Fibroblast of mammary gland (primary cell): ENCODE results near the gene KCNK4.
"Not testable (repeated sequence)": the region's sequence is repeated elsewhere in the genome, so short reads cannot be mapped to it uniquely, and the experiment has no call there.

Source experiments
- DNase-seq: peaks from one replicate; pipeline ENCODE4 v3.0.0-alpha.2; 2010; ENCODE audit warnings: low read depth
- H3K4me3 ChIP-seq: 2 replicates; pipeline ENCODE4 v1.5.1; 2011; ENCODE audit warnings: low read depth, mild to moderate bottlenecking, low read length, moderate library complexity; ENCODE audit not compliant: control insufficient read depth
- TF ChIP-seq, protein P1 (sequence below): conservative IDR thresholded peaks from 2 replicates; pipeline ENCODE4 v1.5.1; 2011; ENCODE audit warnings: low read depth, low read length, inconsistent platforms; ENCODE audit not compliant: control insufficient read depth, insufficient read depth

Gene KCNK4

DNA sequence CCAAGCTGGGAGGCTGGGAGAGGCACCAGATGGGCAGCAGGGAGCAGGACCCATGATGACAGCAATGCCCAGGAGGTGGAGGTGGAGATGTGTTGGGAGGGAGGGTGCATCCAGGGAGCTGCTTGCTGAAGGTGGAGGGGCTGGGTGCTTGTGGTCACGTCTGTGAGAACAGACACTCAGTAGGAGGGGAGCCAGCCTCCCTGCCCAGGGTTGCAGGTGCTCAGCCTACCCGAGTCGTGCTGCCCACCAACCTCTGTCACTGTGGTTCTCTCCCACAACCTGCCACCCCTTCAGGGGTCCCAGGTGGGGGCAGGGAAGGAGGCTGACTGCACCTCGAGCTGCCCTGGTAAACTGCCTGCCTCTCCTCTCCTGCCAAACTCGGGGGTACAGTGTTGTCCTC is 32.3 kb downstream of the KCNK4 start:
- TF ChIP-seq, protein P1, sequence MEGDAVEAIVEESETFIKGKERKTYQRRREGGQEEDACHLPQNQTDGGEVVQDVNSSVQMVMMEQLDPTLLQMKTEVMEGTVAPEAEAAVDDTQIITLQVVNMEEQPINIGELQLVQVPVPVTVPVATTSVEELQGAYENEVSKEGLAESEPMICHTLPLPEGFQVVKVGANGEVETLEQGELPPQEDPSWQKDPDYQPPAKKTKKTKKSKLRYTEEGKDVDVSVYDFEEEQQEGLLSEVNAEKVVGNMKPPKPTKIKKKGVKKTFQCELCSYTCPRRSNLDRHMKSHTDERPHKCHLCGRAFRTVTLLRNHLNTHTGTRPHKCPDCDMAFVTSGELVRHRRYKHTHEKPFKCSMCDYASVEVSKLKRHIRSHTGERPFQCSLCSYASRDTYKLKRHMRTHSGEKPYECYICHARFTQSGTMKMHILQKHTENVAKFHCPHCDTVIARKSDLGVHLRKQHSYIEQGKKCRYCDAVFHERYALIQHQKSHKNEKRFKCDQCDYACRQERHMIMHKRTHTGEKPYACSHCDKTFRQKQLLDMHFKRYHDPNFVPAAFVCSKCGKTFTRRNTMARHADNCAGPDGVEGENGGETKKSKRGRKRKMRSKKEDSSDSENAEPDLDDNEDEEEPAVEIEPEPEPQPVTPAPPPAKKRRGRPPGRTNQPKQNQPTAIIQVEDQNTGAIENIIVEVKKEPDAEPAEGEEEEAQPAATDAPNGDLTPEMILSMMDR, result no peak
- DNase-seq, result no peak
- H3K4me3 ChIP-seq, result no peak overlapping the region

DNA sequence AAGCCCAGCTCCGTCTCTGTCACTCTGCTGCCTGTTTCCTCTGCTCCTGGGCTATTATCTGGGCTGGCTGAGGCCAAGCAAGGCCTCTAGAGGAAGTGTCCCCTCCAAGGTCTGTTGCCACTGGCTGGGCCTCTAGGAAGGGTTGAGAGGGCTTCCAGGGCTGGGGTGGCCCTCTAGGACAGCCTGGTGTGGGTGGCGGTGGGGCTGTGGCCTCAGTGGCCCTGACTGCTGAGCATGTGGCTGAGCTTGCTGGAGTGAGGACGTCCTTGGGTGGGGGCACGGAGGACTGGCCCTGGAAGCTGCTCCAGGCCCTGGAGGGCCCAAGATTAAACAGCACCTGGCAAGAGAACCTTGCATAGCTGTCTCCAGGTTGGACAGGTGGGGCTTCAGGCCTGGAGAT is 32.9 kb downstream of the KCNK4 start:
- not testable (repeated sequence) for H3K4me3 ChIP-seq, DNase-seq

DNA sequence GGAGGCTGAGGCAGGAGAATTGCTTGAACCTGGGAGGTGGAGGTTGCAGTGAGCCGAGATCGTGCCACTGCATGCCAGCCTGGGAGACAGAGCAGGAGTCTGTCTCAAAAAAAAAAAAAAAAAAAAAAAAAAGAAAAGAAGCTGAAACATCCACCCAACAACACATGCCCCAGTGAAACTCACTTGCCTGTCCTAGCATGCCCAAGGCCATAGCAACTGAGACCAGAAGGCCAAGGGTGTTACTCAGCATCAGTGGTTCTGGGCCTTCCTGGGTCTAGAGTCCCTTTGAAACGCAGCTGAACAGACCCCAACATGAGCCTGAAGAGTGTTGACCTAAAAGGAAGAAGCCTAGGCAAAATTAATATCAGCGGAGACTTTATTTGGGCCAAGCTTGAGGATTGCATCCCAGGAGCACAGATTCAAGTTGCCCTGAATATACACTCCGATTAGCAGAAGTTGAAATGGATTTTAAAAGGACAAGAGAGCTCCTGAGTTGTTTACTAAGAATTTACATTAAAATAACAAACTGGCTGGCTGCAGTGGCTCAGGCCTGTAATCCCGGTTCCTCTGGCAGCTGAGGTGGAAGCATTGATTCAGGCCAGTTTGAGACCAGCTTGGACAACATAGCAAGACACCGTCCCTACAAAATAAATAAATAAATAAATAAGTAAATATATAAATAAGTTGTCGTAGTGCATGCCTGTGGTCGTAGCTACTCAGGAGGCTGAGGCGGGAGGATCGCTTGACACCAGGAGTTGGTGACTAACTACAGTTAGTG is 33.8 kb downstream of the KCNK4 start:
- no peak overlapping the region for H3K4me3 ChIP-seq
- no peak for DNase-seq
- TF ChIP-seq, protein P1, result no peak

DNA sequence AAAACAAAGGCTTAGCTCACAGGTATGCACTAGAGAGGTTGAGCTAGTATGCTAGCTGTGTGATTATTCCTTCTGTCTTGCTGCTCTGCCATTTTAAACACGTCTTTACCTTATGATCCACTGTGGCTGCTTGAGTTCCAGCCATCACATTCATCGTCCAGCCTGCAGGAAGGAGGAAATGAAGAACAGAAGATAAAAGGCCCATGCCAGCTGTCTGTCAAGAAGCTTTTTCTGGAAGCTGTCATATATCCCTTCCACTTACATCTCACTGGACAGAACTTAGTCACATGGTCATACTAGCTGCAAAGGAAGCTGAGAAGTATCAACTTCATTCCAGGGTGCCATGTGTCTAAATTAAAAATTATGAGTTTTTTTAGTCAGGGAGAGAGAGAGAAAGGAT is 36.3 kb downstream of the KCNK4 start:
- DNase-seq, result no peak
- TF ChIP-seq, protein P1, result no peak

DNA sequence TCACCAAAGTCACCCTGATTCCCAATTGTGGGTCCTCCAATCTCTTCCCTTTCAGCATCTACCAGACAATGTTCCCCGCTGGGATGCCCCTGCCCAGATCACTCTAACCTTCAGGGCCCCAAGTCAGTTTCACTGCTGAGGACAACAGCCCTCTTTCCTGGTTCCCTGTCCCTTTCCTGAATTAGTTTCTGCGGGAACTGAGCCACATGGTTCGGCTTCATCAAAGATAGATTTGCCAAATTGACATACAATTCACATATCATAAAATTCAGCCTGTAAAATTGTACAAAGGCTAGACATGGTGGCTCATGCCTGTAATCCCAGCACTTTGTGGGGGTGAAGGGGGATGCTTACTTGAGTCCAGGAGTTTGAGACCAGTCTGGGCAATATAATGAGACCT is 36.9 kb downstream of the KCNK4 start:
- no peak overlapping the region for H3K4me3 ChIP-seq
- DNase-seq, result no peak
- TF ChIP-seq, protein P1, result no peak

More for the DNA sequence above, 36.3 kb downstream of the KCNK4 start:
- no peak overlapping the region for H3K4me3 ChIP-seq

DNA sequence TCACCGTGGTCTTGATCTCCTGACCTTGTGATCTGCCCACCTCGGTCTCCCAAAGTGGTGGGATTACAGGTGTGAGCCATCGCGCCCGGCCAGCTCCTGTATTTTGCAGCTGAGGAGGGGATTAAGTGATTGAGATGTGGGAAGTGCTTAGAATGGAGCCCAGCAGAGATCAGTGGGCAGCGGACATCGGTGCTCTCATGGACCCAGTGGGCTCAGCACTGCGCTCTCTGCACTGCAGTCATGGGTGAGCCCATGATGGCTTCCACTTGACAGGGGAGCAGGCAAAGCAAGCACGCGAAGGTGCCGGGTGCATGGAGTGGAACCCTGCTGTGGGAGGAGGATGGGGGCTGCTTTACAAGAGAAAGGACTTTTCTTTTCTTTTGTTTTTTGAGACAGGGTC is 39.8 kb downstream of the KCNK4 start:
- H3K4me3 ChIP-seq, result no peak overlapping the region
- TF ChIP-seq, protein P1, result no peak
- DNase-seq, result no peak

DNA sequence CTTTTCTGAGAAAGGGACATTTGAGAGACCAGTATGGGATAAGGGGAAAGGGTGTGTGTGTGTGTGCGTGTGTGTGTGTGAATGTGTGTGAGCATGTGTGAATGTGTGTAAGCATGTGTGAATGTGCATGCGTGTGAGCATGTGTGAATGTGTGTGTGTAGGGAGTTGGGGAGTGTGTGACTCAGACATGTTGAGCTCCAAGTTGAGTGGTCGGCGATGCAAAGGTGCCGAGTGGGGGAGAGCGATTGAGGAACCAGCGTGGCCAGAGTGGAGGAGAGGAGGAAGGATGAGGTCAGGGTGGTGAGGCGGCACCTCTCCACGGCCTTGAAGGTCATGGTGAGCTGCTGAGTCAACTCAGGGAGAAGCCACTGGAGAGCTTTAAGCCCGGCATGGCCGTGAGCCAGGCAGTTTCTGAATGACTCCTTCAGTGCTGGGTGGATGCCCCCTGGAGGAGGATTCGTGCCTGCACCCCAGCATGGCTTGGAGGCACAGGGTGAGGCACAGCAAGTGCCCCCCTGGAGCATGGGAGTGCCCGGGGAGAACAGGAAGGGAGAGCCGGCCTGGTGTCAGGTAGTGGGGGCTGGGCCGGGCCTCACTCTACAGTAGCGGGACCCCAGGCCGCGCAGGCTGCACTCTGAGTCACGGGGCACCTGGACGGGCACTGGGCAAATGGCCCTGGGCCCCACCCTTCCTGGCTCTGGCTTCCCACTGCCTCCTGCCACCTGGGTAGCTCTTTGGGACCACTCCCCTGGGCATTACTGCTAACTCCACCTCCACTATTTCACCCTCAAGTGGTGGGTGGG is 40.7 kb downstream of the KCNK4 start:
- H3K4me3 ChIP-seq, result no peak overlapping the region
- peak; percentile 95 for DNase-seq
- TF ChIP-seq, protein P1, result peak; percentile 77
